Measurements from ENCODE around the gene SUMF1.

SUMF1 gene

DNA sequence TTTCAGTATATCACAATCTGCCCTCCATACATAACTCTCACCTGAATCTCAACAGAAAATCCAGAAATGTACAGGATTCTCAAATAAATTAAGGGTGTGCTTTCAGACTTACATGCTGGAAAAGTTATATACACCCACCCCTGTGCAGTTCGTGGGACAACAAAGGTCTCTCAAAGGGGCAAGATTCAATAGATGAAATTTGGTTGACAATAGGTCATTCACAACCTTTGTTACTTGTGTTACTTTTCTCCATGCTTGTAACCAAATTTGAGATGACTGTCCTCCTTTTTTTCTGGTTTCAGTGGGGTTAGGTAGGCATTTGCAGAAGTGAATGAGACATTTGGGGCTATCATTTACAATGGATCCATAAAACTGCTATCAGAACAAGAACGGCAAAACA is 91.2 kb downstream of the SUMF1 start:
- DNase-seq: no peak

- no peak for DNase-seq
These were observed 93.4 kb downstream of the SUMF1 start for GRCh38 chr3:4373669-4374068.

DNA sequence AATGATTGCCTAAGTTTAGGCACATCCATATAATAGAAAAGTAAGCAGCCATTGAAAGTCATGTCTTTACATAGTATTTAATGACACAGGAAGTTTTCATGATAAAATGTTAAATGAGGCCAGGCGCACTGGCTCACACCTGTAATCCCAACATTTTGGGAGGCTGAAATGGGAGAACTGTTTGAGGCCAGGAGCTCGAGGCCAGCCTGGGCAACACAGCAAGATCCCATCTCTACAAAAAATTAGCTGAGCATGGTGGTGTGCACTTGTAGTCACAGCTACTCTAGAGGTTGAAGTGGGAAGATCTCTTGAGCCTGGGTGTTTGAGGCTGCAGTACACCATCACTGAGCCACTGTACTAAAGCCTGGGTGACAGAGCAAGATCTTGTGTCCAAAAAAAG is 104.5 kb downstream of the SUMF1 start:
- no peak for DNase-seq

DNA sequence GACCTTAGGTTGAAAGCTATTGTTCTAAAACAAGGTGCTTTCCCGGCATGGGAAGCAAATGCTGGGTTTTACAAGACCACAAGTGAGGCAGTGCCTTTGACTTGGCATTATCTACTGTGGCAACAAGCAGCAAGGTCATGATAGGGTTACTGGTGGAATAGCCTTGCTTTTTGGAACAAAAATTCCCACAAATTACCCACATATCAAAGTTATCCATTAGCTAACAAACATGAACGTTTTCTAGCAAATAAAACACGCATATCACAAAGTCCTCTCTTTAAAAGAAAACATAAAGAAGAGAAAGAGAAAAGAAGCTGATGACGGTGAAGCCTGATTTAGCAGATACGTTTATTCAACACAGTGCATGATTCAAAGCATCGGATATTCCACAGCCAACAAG is 106.3 kb downstream of the SUMF1 start:
- no peak for DNase-seq

- no peak for DNase-seq
These were observed 107.1 kb downstream of the SUMF1 start for GRCh38 chr3:4359805-4360502.

DNA sequence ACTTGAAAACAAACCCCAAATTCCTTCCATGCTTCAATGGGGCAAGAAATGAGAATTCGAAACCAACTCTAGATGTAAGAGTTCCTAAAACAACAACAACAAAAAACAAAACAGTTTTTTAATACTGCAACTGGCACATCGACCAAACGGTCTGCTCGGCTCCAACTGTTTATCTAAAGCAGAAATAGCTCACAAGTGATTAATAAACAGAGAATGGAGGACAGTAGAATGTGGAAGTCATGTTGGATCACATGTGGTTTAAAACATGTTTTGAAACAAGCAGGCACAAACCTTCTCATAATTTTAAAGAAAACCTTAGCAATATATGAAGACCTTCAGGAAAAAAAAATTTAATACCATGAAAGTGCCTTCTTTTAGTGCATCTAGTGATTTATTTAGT is 108.8 kb downstream of the SUMF1 start:
- DNase-seq: no peak

- DNase-seq: no peak
These were observed 110.3 kb downstream of the SUMF1 start for GRCh38 chr3:4356546-4357410.

- DNase-seq: no peak
These were observed 110.9 kb downstream of the SUMF1 start for GRCh38 chr3:4356220-4356540.

GRCh38 chr3:4355401-4356219 is 111.5 kb downstream of the SUMF1 start:
- DNase-seq: no peak

GRCh38 chr3:4351872-4352271 is 115.2 kb downstream of the SUMF1 start:
- DNase-seq: no peak

- DNase-seq: peak; percentile 50
These were observed 115.8 kb downstream of the SUMF1 start for GRCh38 chr3:4351164-4351855.

- peak; percentile 40 for DNase-seq
These were observed 116.3 kb downstream of the SUMF1 start for GRCh38 chr3:4350789-4351163.

GRCh38 chr3:4343258-4343657 is 123.8 kb downstream of the SUMF1 start:
- no peak for DNase-seq

GRCh38 chr3:4341336-4341675 is 125.8 kb downstream of the SUMF1 start:
- no peak for DNase-seq

- no peak for DNase-seq
These were observed 126.4 kb downstream of the SUMF1 start for GRCh38 chr3:4340411-4341335.

GRCh38 chr3:4340077-4340410 is 127.0 kb downstream of the SUMF1 start:
- DNase-seq: no peak

DNA sequence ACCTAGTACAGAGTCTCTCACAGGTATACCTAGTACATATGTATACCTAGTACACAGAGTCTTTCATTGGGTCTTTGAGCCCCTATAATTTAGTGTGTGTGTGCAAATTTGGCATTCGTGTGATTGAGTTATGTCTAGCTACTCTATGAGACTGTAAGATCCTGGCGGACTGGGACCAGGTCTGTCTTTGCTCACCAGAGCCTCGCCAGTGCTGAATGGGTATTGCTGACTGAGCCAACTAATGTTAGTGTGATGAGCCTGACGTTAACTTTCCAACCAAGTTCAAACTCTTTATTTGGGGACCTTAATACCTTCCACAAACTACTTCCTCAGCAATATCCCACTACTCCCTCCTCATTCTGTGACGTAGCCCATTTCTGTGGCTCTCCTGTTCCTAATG is 128.3 kb downstream of the SUMF1 start:
- no peak for DNase-seq

DNA sequence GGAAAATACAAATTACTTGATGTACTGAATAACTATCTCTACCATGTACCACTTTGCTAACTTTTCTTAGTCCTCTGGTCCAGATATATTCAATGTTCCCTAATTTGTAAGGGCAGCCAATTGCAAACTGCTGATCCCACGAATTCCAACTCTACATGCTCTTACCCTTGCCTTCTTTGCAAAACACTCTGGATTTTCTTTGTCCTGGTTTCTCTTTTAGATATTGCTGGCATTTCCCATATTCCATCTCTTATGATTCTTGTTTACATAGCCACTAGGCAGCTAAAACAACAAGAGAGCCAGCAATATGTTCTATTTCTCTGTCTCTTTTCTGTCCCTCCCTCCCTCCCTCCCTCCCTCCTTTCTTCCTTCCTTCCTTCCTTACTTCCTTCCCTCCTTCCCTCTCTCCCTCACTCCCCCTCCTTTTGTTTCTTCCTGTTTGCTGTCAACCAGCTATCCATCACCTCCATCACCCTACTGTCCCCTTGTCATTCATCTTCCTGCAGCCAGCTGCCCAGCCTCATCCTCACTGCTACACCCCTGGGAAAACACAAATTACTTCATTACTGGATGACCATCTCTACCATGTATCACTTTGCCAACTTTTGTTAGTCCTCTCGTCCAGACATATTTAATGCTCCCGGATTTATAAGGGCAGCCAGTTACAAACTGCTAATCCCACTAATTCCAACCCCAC is 130.1 kb downstream of the SUMF1 start:
- no peak for DNase-seq

DNA sequence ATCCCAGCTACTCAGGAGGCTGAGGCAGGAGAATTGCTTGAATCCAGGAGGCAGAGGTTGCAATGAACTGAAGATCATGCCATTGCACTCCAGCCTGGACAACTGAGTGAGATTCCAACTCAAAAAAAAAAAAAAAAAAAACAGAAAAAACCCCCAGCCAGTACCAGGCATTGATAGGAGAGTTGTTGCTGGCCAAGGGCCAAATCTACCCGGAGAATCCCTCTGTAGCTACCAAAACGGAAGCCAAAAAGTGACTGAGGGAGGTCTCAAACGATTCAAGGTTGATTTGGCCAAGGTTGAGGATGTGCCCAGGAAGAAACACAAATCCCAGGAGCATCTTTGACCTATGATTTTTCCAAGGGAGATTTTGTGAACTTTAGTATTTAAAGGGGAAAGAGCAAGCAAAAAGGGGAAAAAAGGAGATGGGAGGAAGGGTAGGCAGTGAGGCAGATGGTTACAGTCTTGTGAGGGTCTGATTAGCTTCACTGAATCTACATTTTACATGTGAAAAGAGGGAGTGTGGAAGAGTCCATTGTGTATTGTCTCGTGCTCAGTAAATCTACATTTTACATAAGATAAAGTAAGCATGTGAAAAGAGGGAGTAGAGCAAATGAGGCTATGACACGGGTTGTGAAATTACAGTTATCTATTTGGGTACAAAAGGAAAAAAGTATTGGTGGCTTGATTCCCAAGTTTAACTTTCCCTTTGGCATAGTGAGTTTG is 131.1 kb downstream of the SUMF1 start:
- no peak for DNase-seq

- no peak for DNase-seq
These were observed 132.5 kb downstream of the SUMF1 start for GRCh38 chr3:4334548-4334947.

DNA sequence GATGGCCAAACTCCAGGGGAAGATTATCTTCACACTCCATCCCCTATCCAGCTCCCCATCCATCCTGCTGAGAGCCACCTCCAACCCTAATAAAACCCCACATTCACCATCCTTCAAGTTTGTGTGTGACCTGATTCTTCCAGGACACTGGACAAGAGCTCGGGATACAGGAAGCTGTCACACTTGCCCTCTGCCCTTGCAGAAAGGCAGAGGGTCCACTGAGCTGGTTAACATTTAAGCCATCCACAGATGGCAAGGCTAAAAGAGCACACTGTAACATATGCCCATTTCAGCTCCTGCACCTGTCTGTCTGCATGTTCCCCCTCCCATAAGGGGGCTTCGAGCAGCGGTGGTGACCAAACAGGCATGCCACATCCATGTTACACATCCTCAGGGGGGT is 134.1 kb downstream of the SUMF1 start:
- DNase-seq: no peak
